A549 (cell line): ENCODE data around the gene EPHB1.

ENCODE experiments used
- CTCF ChIP-seq: fragments of >200 bp; sonication (Bioruptor Twin); formaldehyde crosslinking; IDR thresholded peaks from 3 replicates; pipeline ENCODE4 v1.5.1; 2016
- ESRRA ChIP-seq: fragments of 150-350 bp; IDR thresholded peaks from 2 replicates; pipeline ENCODE4 v1.6.1; 2014; ENCODE audit warnings: mild to moderate bottlenecking, low read length, borderline replicate concordance
- JUN ChIP-seq, 2 experiments: fragments of >200 bp; sonication (Bioruptor Twin); formaldehyde crosslinking; IDR thresholded peaks; 2 replicates in 1 of 2; 3 replicates in 1 of 2; pipeline ENCODE4 v1.6.1; 2016 to 2017
- PBX3 ChIP-seq: IDR thresholded peaks from 2 replicates; pipeline ENCODE4 v1.6.1; 2012
- POLR2A ChIP-seq: IDR thresholded peaks from 2 replicates; pipeline ENCODE4 v1.6.1; 2012; ENCODE audit warnings: mild to moderate bottlenecking, low read length
- RAD21 ChIP-seq, 2 experiments: fragments of >200 bp in 1 of 2; sonication (Bioruptor Twin) in 1 of 2; formaldehyde crosslinking in 1 of 2; IDR thresholded peaks in 1 of 2; conservative IDR thresholded peaks in 1 of 2; 2 replicates in 1 of 2; 3 replicates in 1 of 2; pipeline ENCODE4 v1.6.1; 2012 to 2018; ENCODE audit warnings: inconsistent platforms in 1 of 2
- TF ChIP-seq, protein P1 (sequence below): IDR thresholded peaks from 2 replicates; pipeline ENCODE4 v1.6.1; 2012; ENCODE audit warnings: low read depth, borderline replicate concordance

- TF ChIP-seq JUN (IDR thresholded peaks at IDR 0.05) (no peak), RAD21 (conservative IDR thresholded peaks at IDR 0.05 in 1 of 2, IDR thresholded peaks at IDR 0.05 in 1 of 2) (no peak), PBX3 (no peak), POLR2A (no peak), CTCF (no peak), ESRRA (no peak)
- TF ChIP-seq, protein P1, sequence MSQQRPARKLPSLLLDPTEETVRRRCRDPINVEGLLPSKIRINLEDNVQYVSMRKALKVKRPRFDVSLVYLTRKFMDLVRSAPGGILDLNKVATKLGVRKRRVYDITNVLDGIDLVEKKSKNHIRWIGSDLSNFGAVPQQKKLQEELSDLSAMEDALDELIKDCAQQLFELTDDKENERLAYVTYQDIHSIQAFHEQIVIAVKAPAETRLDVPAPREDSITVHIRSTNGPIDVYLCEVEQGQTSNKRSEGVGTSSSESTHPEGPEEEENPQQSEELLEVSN = no peak
Measured at GRCh38 chr3:135091946-135092345, 296.9 kb downstream of the EPHB1 start.
